Keratinocyte (primary cell): ENCODE data around the gene RETN.

Experiments used
- CTCF ChIP-seq, 3 experiments: IDR thresholded peaks in 1 of 3; conservative IDR thresholded peaks in 1 of 3; optimal IDR thresholded peaks in 1 of 3; 2 replicates in 2 of 3; 3 replicates in 1 of 3; pipeline versions ENCODE3 to v1.5.1; 2011; ENCODE audit warnings: low read length in 3 of 3, mild to moderate bottlenecking in 3 of 3, moderate library complexity in 2 of 3, control low read depth in 1 of 3, inconsistent platforms in 1 of 3; ENCODE audit not compliant: insufficient read depth in 2 of 3; ENCODE audit errors: extremely low read depth in 1 of 3
- EZH2 ChIP-seq: IDR thresholded peaks from one replicate; pipeline ENCODE4 v1.6.1; 2012; ENCODE audit warnings: inconsistent platforms, mild to moderate bottlenecking, low read length, moderate library complexity

GRCh38 chr19:7704280-7705060 lies 35.6 kb downstream of the RETN start:
- TF ChIP-seq CTCF (optimal IDR thresholded peaks at IDR 0.05 in 1 of 3, IDR thresholded peaks at IDR 0.05 in 1 of 3, conservative IDR thresholded peaks at IDR 0.05 in 1 of 3; ENCODE audit: extremely low read depth in 1 of 3, insufficient read depth in 2 of 3, low read length in 3 of 3) (no peak), EZH2 (no peak)
